Hematopoietic multipotent progenitor cell treated with erythropoietin and hydrocortisone succinate and interleukin-3 and kit ligand, for 6 days (in vitro differentiated cells): ENCODE results near the gene SAT2.
A peak's percentile ranks its signal among the peaks of the same experiment; 100 is the strongest.
"Not testable (repeated sequence)": the region's sequence is repeated elsewhere in the genome, so short reads cannot be mapped to it uniquely, and the experiment has no call there.

Experiments used
- DNase-seq: peaks from one replicate; pipeline ENCODE4 v3.0.0-alpha.2; 2015

The SAT2 gene

GRCh38 chr17:7633093-7633492 lies 5.5 kb upstream of the SAT2 start:
- DNase-seq: peak; percentile 35

GRCh38 chr17:7632492-7632894 lies 4.9 kb upstream of the SAT2 start:
- peak; percentile 90 for DNase-seq

GRCh38 chr17:7631398-7632380 lies 4.1 kb upstream of the SAT2 start:
- no peak for DNase-seq

DNA sequence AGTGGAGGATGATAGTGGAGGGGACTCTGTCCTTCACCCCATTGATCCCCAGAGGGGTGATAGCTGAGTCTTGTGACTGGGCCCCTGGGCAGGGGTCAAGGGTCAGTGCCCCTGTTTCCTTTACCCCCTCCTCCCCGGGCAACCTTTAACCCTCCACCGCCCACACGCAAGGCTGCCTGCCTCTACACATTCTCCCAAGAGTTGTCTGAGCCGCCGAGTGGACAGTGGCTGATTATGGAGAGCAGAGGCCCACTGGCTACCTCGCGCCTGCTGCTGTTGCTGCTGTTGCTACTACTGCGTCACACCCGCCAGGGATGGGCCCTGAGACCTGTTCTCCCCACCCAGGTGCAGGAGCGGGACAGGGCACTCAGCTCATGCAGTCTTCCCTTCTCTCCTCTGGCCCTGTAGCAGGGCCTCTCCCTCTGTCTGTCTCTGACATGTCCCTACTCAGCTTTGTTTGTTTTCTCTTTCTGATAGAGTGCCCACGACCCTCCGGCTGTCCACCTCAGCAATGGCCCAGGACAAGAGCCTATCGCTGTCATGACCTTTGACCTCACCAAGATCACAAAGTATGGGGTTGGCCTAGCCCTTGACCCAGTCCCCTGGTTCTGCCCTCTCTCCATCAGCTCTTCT lies 2.4 kb upstream of the SAT2 start, which contains the start of gene SHBG:
Gene SHBG (plus strand): TSS at position 197 of the 633 bp plus-strand sequence. CDS start 38 bp downstream, at position 235.
- no peak for DNase-seq

DNA sequence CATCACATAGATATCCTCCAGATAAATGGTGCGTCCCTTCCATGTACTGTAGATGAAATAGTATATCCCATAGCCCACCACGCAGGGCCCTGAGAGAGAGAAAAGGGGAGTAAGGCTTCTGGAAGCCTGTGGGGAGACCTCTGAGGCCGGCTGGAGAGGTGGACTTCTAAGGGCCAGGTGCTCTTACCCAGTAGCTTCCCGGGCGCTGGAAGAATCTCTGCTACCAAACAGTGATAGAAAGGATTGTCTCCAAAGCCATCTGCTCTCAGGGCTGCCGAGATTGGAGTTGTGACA lies 718 bp downstream of the SAT2 start:
- DNase-seq: no peak

GRCh38 chr17:7626307-7626706 lies 1.3 kb downstream of the SAT2 start:
- DNase-seq: no peak

- not testable (repeated sequence) for DNase-seq
Observed at GRCh38 chr17:7625749-7626148, 1.9 kb downstream of the SAT2 start.

DNA sequence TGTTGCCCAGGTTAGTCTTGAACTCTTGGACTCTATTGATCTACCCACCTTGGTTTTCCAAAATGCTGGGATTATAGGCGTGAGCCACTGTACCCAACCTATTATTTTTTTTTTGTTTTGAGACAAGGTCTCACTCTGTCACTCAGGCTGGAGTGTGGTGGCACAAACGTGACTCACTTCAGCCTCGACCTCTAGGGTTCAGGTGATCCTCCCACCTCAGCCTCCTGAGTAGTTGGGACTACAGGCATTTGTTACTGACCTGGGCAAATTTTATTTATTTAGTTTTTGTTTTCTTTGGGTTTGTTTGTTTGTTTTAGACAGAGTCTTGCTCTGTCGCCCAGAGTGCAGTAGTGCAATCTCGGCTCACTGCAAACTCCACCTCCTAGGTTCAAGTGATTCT lies 4.0 kb downstream of the SAT2 start:
- DNase-seq: no peak

GRCh38 chr17:7620835-7621234 lies 6.8 kb downstream of the SAT2 start:
- DNase-seq: no peak

- no peak for DNase-seq
Observed at GRCh38 chr17:7618608-7619007, 9.0 kb downstream of the SAT2 start.

GRCh38 chr17:7615265-7615747 lies 12.3 kb downstream of the SAT2 start:
- DNase-seq: no peak

DNA sequence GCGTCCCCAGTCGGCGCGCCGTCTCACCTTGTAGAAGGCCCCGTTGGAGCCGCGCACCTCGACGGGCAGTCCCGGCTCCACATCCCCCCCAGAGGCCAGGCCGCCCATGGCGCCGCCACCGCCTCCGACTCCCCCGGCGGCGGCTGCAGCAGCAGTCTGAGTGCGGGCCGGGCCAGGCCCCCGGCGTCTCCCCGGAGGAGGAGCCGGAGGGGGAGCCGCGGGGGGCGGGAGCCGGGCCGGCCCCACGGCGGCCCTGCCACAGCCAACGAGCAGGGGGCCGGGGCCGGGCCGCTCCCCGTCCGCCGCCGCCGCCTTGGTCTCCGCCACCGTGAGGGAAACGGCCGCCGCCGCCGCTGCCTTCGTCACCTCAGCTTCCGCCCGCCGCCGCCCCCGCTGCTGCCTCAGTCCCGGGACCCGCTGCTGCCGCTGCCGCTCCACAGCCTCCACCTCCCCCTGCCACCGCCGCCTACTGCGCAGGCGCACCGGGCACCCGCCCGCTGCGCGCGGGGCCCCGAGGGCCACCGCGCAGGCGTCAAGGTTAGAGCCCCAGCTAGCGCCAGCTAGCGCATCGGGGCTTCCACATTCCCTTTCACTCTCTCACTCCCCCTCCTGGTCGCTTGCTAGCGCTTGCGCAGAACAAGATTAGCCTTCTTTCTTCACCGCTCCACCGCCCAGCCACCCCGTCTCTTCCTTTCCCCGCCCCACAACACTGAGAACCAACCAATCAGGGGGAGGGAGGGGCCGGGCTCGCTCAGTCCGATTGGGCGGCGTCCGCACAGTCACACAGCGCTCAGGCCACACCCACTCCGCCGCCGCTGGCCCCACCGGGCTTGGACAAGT lies 13.0 kb downstream of the SAT2 start, which contains the start of gene FXR2:
Gene FXR2 (minus strand): TSS at position 473 of the 840 bp plus-strand sequence. CDS start 365 bp downstream, at position 108.
- DNase-seq: peak; percentile 100

DNA sequence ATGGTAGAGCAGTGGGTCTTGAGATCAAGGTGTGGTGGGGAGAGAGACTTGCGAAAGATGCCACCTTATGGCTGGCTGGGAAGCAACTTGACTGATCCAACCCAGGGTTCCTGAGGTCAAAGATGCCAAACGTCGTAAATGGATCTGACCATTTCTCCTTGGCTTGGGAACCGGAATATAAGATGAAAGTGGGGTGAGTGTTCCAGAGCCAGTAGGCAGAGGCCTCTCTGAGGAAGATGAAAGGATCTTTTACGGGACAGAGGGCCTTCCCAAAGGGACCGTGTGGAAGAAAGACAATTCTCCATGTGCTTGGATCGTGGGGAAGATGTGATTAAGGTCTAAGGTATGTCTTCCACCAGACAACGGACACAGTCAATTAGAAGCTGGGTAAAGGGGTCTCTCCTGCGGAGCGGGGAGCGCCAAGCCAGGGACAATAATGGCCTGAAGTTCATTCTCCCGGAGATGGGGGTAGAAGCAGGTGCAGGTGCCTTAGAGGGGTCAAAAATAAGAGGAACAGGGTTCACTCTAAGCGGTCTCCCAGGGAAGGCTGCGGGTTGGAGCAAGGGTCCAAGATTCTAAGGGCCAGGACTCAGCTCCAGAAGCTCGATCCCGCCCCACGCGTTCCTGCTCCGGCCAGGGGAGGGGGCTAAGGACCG lies 13.7 kb downstream of the SAT2 start:
- no peak for DNase-seq

DNA sequence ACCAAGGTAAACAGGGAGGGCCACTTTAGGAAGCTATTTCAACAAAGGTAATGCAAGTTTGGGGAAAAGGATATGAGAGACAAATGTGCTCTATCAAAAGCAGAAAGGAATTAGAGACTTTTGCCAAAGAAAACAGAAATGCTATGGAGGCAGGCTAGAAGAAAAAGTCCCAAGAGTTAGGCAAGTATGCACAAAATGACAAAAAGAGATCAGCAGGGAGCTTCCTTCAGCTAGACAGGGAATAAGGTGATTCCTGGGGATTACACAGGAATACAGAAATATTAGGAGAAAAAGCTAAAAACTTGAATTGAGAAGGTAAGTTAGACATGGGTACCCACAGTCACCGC lies 15.4 kb downstream of the SAT2 start:
- DNase-seq: no peak

DNA sequence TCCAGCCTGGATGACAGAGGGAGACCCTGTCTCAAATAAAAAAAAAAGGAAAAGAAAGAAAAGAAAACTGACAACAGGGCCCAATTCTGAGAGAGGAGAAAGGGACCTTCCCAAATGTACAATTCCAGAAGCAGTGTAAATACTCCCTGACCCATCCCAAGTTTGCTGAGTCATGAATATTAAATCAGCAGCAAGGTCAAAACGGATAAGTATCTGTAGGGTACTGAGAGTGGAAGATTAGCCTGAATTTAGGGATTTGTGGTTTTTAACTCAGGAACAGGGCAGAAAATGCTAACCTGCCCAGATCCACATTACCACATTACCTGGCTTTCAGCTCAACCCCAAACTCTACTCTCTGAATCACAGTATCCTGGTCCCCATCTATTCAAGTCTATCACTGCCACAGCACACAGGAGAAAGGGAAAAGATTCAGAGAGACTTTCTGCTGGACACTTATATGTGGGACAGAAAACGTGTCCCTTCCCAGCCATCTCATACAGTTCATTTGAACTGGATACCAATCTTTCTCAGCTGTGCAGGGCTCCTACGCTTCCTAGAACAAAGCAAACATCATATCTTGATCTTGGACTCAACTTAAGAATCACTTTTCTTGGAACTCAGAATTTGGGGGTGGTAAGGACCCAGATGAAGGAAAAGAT lies 15.9 kb downstream of the SAT2 start:
- DNase-seq: no peak

DNA sequence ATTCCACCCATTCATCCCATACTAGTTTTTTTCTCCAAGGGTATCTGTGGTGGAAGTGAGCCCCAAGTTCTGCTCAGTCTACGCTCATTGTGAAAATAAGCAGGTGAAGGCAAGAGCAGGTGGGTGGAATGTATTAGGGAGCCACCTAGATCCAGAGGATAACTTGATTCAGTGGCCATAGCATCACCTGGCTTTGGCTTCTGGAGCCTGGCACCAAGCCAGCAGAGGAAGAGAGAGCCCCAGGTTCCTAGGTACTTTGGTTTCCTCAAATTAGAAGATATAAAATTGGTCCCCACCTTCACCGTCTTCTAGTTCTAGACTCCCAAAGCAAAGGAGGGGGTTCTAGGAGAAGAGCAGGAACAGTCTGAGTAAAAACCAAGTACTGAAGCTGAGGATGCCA lies 17.0 kb downstream of the SAT2 start:
- no peak for DNase-seq

DNA sequence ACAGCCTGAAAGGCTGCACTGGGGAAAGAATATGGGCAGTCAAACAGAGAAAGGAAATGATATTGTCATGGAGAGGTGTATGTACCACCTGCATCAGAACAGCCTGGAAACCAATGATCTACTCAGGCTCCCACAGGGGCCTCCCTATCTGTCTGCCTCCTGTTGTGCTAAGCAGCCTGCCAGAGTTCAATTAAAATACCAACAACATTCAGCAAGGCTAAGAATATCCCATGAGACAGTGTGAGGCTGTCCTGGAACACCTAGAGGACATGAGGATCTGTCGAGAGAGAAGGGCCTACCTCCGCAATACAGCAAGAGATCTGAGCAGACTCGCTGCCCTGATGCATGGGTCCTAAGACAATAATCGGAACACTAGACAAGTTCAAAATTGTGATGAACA lies 21.3 kb downstream of the SAT2 start:
- DNase-seq: no peak

- not testable (repeated sequence) for DNase-seq
Observed at GRCh38 chr17:7597561-7597960, 30.1 kb downstream of the SAT2 start.

DNA sequence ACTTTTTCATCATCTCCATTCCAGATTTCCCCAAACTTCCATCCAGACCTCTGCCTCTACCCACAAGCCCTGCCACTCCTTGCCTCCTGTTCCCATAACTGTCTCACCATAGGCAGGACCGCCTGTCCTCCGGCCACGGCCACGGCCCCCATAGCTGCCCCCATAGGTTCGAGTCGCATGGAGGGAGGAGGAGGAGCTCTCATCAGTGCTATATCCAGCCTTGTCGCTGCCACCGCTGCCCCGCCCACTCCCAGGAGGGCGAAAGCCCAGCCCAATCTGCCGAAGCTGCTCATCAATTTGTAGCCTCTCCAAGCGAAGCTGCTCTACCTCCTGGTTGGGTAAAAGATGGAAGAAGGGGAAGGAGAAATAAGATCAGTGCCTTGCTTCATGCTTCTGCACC lies 34.3 kb downstream of the SAT2 start:
- no peak for DNase-seq

DNA sequence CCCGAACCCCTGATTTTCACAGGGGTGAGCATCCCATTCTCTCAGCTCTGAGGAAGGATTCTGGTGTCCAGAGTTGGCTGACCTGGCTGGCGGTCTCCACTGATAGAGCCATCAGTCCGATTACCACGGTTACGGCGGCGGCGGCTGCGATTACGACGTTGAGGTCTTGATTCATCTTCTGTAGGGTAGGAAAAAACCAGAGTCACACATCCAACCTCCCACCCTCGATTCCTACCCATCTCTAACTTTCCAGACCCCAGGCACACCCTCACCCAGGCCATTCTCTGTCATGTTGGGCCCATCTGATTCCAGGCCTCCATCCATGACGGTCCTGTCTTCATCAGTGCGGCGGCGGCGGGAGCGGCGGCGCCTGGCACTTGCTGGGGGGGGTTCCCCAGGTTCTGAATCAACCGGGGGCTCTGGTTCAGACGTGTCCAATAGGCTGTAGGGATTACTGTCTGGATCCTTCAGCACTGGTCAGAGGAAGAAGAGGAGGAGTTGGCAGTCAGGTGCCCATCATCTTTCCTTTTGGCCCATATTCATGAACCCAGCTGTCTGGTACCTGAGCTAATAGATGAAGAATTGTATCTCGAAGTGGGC lies 35.1 kb downstream of the SAT2 start:
- DNase-seq: no peak

DNA sequence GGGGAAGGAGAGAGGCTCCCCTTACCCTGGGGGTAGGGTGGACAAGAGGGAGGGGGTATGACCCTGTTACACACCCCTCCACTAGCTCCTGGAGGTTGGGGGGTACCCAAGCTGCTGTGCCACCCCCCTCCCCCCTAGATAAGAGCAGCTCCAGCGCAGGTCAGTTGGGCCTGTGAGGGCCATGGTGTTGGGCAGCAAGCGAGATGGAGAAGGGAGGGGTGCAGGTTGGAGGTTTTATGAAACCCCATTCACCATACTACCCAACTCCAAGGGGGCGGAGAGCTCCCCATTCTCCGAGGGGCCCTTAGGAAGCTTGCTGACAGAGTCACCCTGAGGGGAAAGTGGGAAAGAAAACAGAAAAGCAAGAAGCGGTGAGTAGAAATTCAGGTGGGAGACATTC lies 36.0 kb downstream of the SAT2 start:
- DNase-seq: no peak

DNA sequence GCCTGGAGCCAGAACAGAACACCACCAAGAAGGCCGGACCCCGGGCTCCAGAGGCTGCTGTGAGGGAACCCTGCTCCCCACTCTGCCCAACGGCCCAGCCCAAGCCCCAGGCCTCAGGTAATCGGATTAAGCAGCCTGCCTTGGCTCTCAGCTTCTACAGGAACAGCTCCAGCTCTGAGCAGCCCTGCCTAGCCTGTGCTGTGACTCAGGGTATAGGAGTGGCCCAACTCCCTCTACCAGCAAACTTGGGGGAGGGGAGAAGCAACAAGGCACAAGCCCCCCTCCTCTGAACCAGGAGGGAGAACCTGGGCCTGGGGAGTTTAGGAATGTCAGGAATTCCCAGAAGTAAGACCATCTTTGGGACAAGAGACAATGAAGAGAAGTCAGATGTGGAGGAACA lies 36.9 kb downstream of the SAT2 start:
- DNase-seq: peak; percentile 36
